HEK293 (cell line): Measurements from ENCODE around the gene SRSF6.
A peak's percentile ranks its signal among the peaks of the same experiment; 100 is the strongest.

Experiments
- FEZF1 ChIP-seq: fragments of 450-650 bp; formaldehyde crosslinking; IDR thresholded peaks from 2 replicates; pipeline ENCODE4 v1.5.1; 2016; ENCODE audit warnings: missing biosample characterization, missing genetic modification characterization
- GLI4 ChIP-seq: fragments of 450-650 bp; formaldehyde crosslinking; IDR thresholded peaks from 2 replicates; pipeline ENCODE4 v1.5.1; 2016; ENCODE audit warnings: missing biosample characterization, missing genetic modification characterization
- GLIS1 ChIP-seq: fragments of 450-650 bp; formaldehyde crosslinking; IDR thresholded peaks from 2 replicates; pipeline ENCODE4 v1.5.1; 2016; ENCODE audit warnings: missing biosample characterization, missing genetic modification characterization
- KLF1 ChIP-seq: fragments of 450-650 bp; formaldehyde crosslinking; IDR thresholded peaks from 2 replicates; pipeline ENCODE4 v1.5.1; 2016; ENCODE audit warnings: missing biosample characterization, missing genetic modification characterization
- KLF10 ChIP-seq: fragments of 450-650 bp; IDR thresholded peaks from 2 replicates; pipeline ENCODE4 v1.5.1; 2018; ENCODE audit warnings: missing biosample characterization, mild to moderate bottlenecking, missing genetic modification characterization
- MEIS1 ChIP-seq: sonication (generic); formaldehyde crosslinking; IDR thresholded peaks from 2 replicates; pipeline ENCODE4 v1.8.1; 2022; ENCODE audit warnings: missing genetic modification reagents, mild to moderate bottlenecking, borderline replicate concordance
- OSR2 ChIP-seq: fragments of 450-650 bp; formaldehyde crosslinking; IDR thresholded peaks from 2 replicates; pipeline ENCODE4 v1.5.1; 2016; ENCODE audit warnings: missing biosample characterization, missing genetic modification characterization
- REPIN1 ChIP-seq: fragments of 450-650 bp; formaldehyde crosslinking; IDR thresholded peaks from 2 replicates; pipeline ENCODE4 v1.5.1; 2017; ENCODE audit warnings: missing biosample characterization, missing genetic modification characterization, low read depth
- ZBTB17 ChIP-seq: fragments of 450-650 bp; formaldehyde crosslinking; IDR thresholded peaks from 2 replicates; pipeline ENCODE4 v1.5.1; 2016; ENCODE audit warnings: missing biosample characterization, missing genetic modification characterization
- ZFHX2 ChIP-seq: fragments of 450-650 bp; formaldehyde crosslinking; conservative IDR thresholded peaks from 2 replicates; pipeline ENCODE4 v1.5.1; 2016; ENCODE audit warnings: missing biosample characterization, missing genetic modification characterization
- ZFP3 ChIP-seq: fragments of 450-650 bp; formaldehyde crosslinking; IDR thresholded peaks from 2 replicates; pipeline ENCODE4 v1.5.1; 2016; ENCODE audit warnings: low read depth, missing biosample characterization, missing genetic modification characterization
- ZFP69B ChIP-seq: fragments of 450-650 bp; formaldehyde crosslinking; IDR thresholded peaks from 2 replicates; pipeline ENCODE4 v1.5.1; 2016; ENCODE audit warnings: missing biosample characterization, missing genetic modification characterization
- ZNF121 ChIP-seq: fragments of 450-650 bp; formaldehyde crosslinking; IDR thresholded peaks from 2 replicates; pipeline ENCODE4 v1.5.1; 2016; ENCODE audit warnings: missing biosample characterization, missing genetic modification characterization
- ZNF174 ChIP-seq: fragments of 450-650 bp; formaldehyde crosslinking; IDR thresholded peaks from 2 replicates; pipeline ENCODE4 v1.5.0; 2017; ENCODE audit warnings: missing biosample characterization, mild to moderate bottlenecking, missing genetic modification characterization
- ZNF23 ChIP-seq: fragments of 450-650 bp; formaldehyde crosslinking; IDR thresholded peaks from 2 replicates; pipeline ENCODE4 v1.5.1; 2016; ENCODE audit warnings: missing biosample characterization, missing genetic modification characterization, borderline replicate concordance
- ZNF24 ChIP-seq: fragments of 450-650 bp; formaldehyde crosslinking; IDR thresholded peaks from 2 replicates; pipeline ENCODE4 v1.5.1; 2016; ENCODE audit warnings: missing biosample characterization, missing genetic modification characterization
- ZNF335 ChIP-seq: fragments of 450-650 bp; formaldehyde crosslinking; conservative IDR thresholded peaks from 2 replicates; pipeline ENCODE4 v1.5.1; 2016; ENCODE audit warnings: missing biosample characterization, missing genetic modification characterization
- ZNF37A ChIP-seq: fragments of 450-650 bp; IDR thresholded peaks from 2 replicates; pipeline ENCODE4 v1.5.1; 2018; ENCODE audit warnings: missing biosample characterization, missing genetic modification characterization
- ZNF394 ChIP-seq: fragments of 450-650 bp; formaldehyde crosslinking; IDR thresholded peaks from 2 replicates; pipeline ENCODE4 v1.5.1; 2016; ENCODE audit warnings: missing biosample characterization, missing genetic modification characterization, mild to moderate bottlenecking, moderate library complexity, borderline replicate concordance
- ZNF501 ChIP-seq: fragments of 450-650 bp; formaldehyde crosslinking; IDR thresholded peaks from 2 replicates; pipeline ENCODE4 v1.5.1; 2016; ENCODE audit warnings: missing biosample characterization, missing genetic modification characterization
- ZNF529 ChIP-seq: fragments of 450-650 bp; formaldehyde crosslinking; IDR thresholded peaks from 2 replicates; pipeline ENCODE4 v1.5.1; 2017; ENCODE audit warnings: missing genetic modification characterization, missing biosample characterization; ENCODE audit not compliant: insufficient replicate concordance
- ZNF558 ChIP-seq: fragments of 450-650 bp; formaldehyde crosslinking; IDR thresholded peaks from 2 replicates; pipeline ENCODE4 v1.5.1; 2016; ENCODE audit warnings: missing biosample characterization, missing genetic modification characterization
- ZNF561 ChIP-seq: fragments of 450-650 bp; IDR thresholded peaks from 2 replicates; pipeline ENCODE4 v1.5.1; 2018; ENCODE audit warnings: missing biosample characterization, missing genetic modification characterization, borderline replicate concordance
- ZNF600 ChIP-seq: fragments of 450-650 bp; formaldehyde crosslinking; IDR thresholded peaks from 2 replicates; pipeline ENCODE4 v1.5.1; 2016; ENCODE audit warnings: missing biosample characterization, missing genetic modification characterization
- ZNF639 ChIP-seq: fragments of 450-650 bp; formaldehyde crosslinking; IDR thresholded peaks from 2 replicates; pipeline ENCODE4 v1.5.1; 2016; ENCODE audit warnings: missing biosample characterization, missing genetic modification characterization
- ZNF670 ChIP-seq: fragments of 450-650 bp; formaldehyde crosslinking; IDR thresholded peaks from 2 replicates; pipeline ENCODE4 v1.5.1; 2016; ENCODE audit warnings: missing biosample characterization, missing genetic modification characterization, low read depth
- ZNF76 ChIP-seq: fragments of 450-650 bp; formaldehyde crosslinking; IDR thresholded peaks from 2 replicates; pipeline ENCODE4; 2016; ENCODE audit warnings: low read depth, missing biosample characterization, missing genetic modification characterization, borderline replicate concordance
- ZNF785 ChIP-seq: fragments of 450-650 bp; formaldehyde crosslinking; IDR thresholded peaks from 2 replicates; pipeline ENCODE4 v1.5.1; 2016; ENCODE audit warnings: missing biosample characterization, missing genetic modification characterization
- ZSCAN30 ChIP-seq: fragments of 450-650 bp; IDR thresholded peaks from 2 replicates; pipeline ENCODE4 v1.5.1; 2018; ENCODE audit warnings: missing biosample characterization, mild to moderate bottlenecking, missing genetic modification characterization, moderate library complexity
- ZSCAN5A ChIP-seq: fragments of 450-650 bp; formaldehyde crosslinking; IDR thresholded peaks from 2 replicates; pipeline ENCODE4 v1.5.1; 2016; ENCODE audit warnings: missing biosample characterization, missing genetic modification characterization
- ZXDB ChIP-seq: fragments of 450-650 bp; formaldehyde crosslinking; IDR thresholded peaks from 2 replicates; pipeline ENCODE4 v1.5.1; 2016; ENCODE audit warnings: missing biosample characterization, missing genetic modification characterization
- TF ChIP-seq, protein P1 (sequence below): fragments of 450-650 bp; formaldehyde crosslinking; IDR thresholded peaks from 2 replicates; pipeline ENCODE4 v1.5.1; 2016; ENCODE audit warnings: missing biosample characterization, missing genetic modification characterization
- TF ChIP-seq, protein P2 (sequence below): fragments of 450-650 bp; formaldehyde crosslinking; IDR thresholded peaks from 2 replicates; pipeline ENCODE4 v1.5.1; 2016; ENCODE audit warnings: missing biosample characterization, missing genetic modification characterization
- TF ChIP-seq, protein P3 (sequence below): fragments of 450-650 bp; formaldehyde crosslinking; IDR thresholded peaks from 2 replicates; pipeline ENCODE4 v1.5.0; 2017; ENCODE audit warnings: missing biosample characterization, missing genetic modification characterization, borderline replicate concordance

SRSF6 gene

GRCh38 chr20:43456809-43457639 is 672 bp upstream of the SRSF6 start (continued):
- no peak for TF ChIP-seq ZSCAN5A (tag by site-specific recombination)
- peak; percentile 16; the same call in 1 of the 2 replicates for TF ChIP-seq ZNF76 (tag by site-specific recombination)
- no peak for TF ChIP-seq ZNF558 (tag by site-specific recombination)
- TF ChIP-seq KLF1 (tag by site-specific recombination): no peak
- no peak for TF ChIP-seq GLI4
- TF ChIP-seq ZNF529: no peak
- no peak for TF ChIP-seq ZNF785 (tag by site-specific recombination)
- TF ChIP-seq, protein P1, sequence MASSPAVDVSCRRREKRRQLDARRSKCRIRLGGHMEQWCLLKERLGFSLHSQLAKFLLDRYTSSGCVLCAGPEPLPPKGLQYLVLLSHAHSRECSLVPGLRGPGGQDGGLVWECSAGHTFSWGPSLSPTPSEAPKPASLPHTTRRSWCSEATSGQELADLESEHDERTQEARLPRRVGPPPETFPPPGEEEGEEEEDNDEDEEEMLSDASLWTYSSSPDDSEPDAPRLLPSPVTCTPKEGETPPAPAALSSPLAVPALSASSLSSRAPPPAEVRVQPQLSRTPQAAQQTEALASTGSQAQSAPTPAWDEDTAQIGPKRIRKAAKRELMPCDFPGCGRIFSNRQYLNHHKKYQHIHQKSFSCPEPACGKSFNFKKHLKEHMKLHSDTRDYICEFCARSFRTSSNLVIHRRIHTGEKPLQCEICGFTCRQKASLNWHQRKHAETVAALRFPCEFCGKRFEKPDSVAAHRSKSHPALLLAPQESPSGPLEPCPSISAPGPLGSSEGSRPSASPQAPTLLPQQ (tag by site-specific recombination): no peak
- TF ChIP-seq ZNF600: peak; percentile 34; the same call in 1 of the 2 replicates
- TF ChIP-seq, protein P2, sequence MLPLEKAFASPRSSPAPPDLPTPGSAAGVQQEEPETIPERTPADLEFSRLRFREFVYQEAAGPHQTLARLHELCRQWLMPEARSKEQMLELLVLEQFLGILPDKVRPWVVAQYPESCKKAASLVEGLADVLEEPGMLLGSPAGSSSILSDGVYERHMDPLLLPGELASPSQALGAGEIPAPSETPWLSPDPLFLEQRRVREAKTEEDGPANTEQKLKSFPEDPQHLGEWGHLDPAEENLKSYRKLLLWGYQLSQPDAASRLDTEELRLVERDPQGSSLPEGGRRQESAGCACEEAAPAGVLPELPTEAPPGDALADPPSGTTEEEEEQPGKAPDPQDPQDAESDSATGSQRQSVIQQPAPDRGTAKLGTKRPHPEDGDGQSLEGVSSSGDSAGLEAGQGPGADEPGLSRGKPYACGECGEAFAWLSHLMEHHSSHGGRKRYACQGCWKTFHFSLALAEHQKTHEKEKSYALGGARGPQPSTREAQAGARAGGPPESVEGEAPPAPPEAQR (tag by site-specific recombination): no peak
- TF ChIP-seq ZFHX2 (tag by site-specific recombination): peak; percentile 34; the same call in 1 of the 2 replicates
- TF ChIP-seq ZNF37A (tag by site-specific recombination): no peak
- TF ChIP-seq MEIS1 (CRISPR knock-in tag): no peak
- TF ChIP-seq KLF10 (tag by site-specific recombination): no peak
- peak; percentile 24; the same call in 1 of the 2 replicates for TF ChIP-seq ZNF561 (tag by site-specific recombination)
- TF ChIP-seq REPIN1 (tag by site-specific recombination): no peak
- TF ChIP-seq ZFP3 (tag by site-specific recombination): no peak
- peak; percentile 71 for TF ChIP-seq ZNF335 (tag by site-specific recombination)
- no peak for TF ChIP-seq ZFP69B (tag by site-specific recombination)
- no peak for TF ChIP-seq ZNF394
- no peak for TF ChIP-seq ZXDB
- TF ChIP-seq ZNF23 (tag by site-specific recombination): no peak
- peak; percentile 52 for TF ChIP-seq GLIS1 (tag by site-specific recombination)
- no peak for TF ChIP-seq FEZF1 (tag by site-specific recombination)
- no peak for TF ChIP-seq ZNF670 (tag by site-specific recombination)
- TF ChIP-seq, protein P3, sequence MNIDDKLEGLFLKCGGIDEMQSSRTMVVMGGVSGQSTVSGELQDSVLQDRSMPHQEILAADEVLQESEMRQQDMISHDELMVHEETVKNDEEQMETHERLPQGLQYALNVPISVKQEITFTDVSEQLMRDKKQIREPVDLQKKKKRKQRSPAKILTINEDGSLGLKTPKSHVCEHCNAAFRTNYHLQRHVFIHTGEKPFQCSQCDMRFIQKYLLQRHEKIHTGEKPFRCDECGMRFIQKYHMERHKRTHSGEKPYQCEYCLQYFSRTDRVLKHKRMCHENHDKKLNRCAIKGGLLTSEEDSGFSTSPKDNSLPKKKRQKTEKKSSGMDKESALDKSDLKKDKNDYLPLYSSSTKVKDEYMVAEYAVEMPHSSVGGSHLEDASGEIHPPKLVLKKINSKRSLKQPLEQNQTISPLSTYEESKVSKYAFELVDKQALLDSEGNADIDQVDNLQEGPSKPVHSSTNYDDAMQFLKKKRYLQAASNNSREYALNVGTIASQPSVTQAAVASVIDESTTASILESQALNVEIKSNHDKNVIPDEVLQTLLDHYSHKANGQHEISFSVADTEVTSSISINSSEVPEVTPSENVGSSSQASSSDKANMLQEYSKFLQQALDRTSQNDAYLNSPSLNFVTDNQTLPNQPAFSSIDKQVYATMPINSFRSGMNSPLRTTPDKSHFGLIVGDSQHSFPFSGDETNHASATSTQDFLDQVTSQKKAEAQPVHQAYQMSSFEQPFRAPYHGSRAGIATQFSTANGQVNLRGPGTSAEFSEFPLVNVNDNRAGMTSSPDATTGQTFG (tag by site-specific recombination): no peak
- no peak for TF ChIP-seq ZNF24 (tag by site-specific recombination)
- TF ChIP-seq ZNF639: no peak
- TF ChIP-seq ZNF121 (tag by site-specific recombination): no peak
- peak; percentile 55 for TF ChIP-seq ZBTB17 (tag by site-specific recombination)
- TF ChIP-seq ZSCAN30 (tag by site-specific recombination): no peak
- TF ChIP-seq ZNF501 (tag by site-specific recombination): no peak
- no peak for TF ChIP-seq OSR2 (tag by site-specific recombination)
- TF ChIP-seq ZNF174 (tag by site-specific recombination): no peak
